ENCODE results near the gene IFNG. TPM values are rescaled to one million over a fixed set of nuclear protein-coding genes. Genes with fewer than 3 reads are reported as not detected.

The IFNG gene
- total and polyA plus RNA-seq, 10 of the 15 experiments (the other 5 are each of a cell fraction or from before 2014, with no cell fraction given) = 0.10 to 1.4 (median 0.25) TPM; not detected in 2

DNA sequence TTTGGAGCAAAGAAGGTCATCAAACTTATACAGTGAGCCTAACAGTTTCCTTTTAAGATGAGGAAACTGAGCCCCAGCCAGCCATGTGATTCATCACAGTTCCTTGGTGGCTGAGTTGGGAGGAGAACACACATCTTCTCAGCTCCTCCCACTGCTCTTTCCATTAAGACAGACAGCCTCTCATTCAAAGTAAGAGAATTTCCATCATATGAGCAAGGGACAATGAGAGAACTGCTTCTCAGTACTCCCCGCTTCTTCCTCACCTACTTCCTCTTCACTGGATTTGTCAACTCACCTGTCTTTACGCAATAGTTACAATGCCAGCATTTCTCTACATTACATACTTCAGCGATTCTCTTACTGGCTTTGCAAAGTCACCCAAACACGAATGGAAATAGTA is 2.2 kb downstream of the IFNG start (continued):
- TF ChIP-seq BCLAF1 (IDR thresholded peaks at IDR 0.05) = no peak
- TF ChIP-seq ZNF687 (IDR thresholded peaks at IDR 0.05) = no peak
- TF ChIP-seq NR2C2 (IDR thresholded peaks at IDR 0.05; ENCODE audit: borderline replicate concordance, control insufficient read depth, insufficient read length, low read depth) = no peak

DNA sequence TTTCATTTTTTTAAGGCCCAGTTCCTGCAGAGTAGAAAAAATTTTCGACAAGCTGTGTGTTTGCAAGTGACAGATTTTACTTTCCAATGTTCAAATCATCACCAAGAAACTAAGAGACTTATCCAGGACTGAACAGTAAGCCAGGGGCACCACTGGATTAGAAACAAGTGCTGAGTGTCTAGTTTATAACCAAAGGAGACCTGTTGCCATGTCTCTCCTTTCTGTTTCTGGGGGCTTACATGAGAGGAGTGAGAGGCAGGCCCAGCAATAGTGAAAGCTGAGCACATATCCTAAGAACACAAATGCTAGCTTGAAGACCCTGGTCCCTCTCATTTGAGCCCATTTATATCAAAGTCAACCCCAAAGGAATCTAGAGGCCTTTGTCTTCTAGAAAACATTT is 2.9 kb downstream of the IFNG start:
- POLR2A ChIA-PET = no interaction called here
- Histone ChIP-seq H4K20me1 (ENCODE audit: control insufficient read depth, insufficient read depth) (no peaks in the 10 kb centered on the region), H3K36me3 (ENCODE audit: control insufficient read depth in 2 of 2, insufficient read depth in 2 of 2, low read length in 1 of 2) (no peaks in the 10 kb centered on the region), H3K4me3 (no peak overlapping the region), H2AFZ (ENCODE audit: control insufficient read depth, low read depth, low read length) (no peak overlapping the region), H3K27me3 (replicated peaks in 1 of 2; ENCODE audit: control insufficient read depth in 2 of 2, insufficient read depth in 2 of 2, low read length in 1 of 2) (peaks cover 0 to 3% of the 10 kb centered on the region in 2 experiments; a peak in 2 of 4 replicates), H3K4me1 (ENCODE audit: control insufficient read depth, insufficient read depth, low read length) (peaks cover 3% of the 10 kb centered on the region), H3K9ac (ENCODE audit: control insufficient read depth, insufficient read depth, low read length) (no peak overlapping the region), H3K27ac (ENCODE audit: control insufficient read depth, insufficient read depth) (no peak overlapping the region), H3K9me3 (replicated peaks; ENCODE audit: control insufficient read depth, insufficient read depth, low read length) (no peaks in the 10 kb centered on the region; the same call in 2 of the 3 replicates), H3K4me2 (ENCODE audit: control insufficient read depth, insufficient read depth) (no peak overlapping the region), H3K79me2 (ENCODE audit: control insufficient read depth, insufficient read depth, low read length) (no peaks in the 10 kb centered on the region)
- RAD21 ChIA-PET (ENCODE audit: unreplicated experiment) = interaction anchor here (0.6 to 4.9 kb wide), 4 partner anchors 36 to 801 kb away, joined by 3 to 56 read pairs (median 3); no protein-coding TSS in a partner anchor
- DNase-seq (ENCODE audit: low read depth, low spot score) (no peak), ATAC-seq (no peak), FAIRE-seq (no peak)
- no peak for TF ChIP-seq GATAD2B (conservative IDR thresholded peaks at IDR 0.05; ENCODE audit: low read depth)
- no peak for TF ChIP-seq ZNF217 (IDR thresholded peaks at IDR 0.05)
- no peak for TF ChIP-seq SRF (IDR thresholded peaks at IDR 0.05; ENCODE audit: low read depth in 2 of 2, low read length in 2 of 2)
- TF ChIP-seq, protein P1, sequence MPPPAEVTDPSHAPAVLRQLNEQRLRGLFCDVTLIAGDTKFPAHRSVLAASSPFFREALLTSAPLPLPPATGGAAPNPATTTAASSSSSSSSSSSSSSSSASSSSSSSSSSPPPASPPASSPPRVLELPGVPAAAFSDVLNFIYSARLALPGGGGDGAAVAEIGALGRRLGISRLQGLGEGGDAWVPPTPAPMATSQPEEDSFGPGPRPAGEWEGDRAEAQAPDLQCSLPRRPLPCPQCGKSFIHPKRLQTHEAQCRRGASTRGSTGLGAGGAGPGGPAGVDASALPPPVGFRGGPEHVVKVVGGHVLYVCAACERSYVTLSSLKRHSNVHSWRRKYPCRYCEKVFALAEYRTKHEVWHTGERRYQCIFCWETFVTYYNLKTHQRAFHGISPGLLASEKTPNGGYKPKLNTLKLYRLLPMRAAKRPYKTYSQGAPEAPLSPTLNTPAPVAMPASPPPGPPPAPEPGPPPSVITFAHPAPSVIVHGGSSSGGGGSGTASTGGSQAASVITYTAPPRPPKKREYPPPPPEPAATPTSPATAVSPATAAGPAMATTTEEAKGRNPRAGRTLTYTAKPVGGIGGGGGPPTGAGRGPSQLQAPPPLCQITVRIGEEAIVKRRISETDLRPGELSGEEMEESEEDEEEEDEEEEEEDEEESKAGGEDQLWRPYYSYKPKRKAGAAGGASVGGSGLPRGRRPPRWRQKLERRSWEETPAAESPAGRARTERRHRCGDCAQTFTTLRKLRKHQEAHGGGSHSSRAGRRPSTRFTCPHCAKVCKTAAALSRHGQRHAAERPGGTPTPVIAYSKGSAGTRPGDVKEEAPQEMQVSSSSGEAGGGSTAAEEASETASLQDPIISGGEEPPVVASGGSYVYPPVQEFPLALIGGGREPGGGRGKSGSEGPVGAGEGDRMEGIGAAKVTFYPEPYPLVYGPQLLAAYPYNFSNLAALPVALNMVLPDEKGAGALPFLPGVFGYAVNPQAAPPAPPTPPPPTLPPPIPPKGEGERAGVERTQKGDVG (CRISPR knock-in tag; IDR thresholded peaks at IDR 0.05) = no peak
- intact Hi-C loops (cut with micrococcal nuclease; ENCODE audit: unreplicated experiment) (no loop called here), in situ Hi-C loops (cut with MboI) (no loop called here)
- SMC1A ChIA-PET (ENCODE audit: uncharacterized antibody, unreplicated experiment) = interaction anchor here (1.0 to 6.7 kb wide), 15 partner anchors 10 to 801 kb away, joined by 3 to 83 read pairs (median 5); no protein-coding TSS in a partner anchor
- no TSS peak for BruUV-seq (replicated peaks)
- 10% methylated on average over 1 of the region's 1 CpG for WGBS (ENCODE audit: insufficient coverage, insufficient replicate concordance, low lambda C conversion rate, missing lambda C conversion rate)
- CTCF ChIA-PET = interaction anchor here (0.8 to 5.1 kb wide), 14 partner anchors 12 to 800 kb away, joined by 3 to 113 read pairs (median 9); no protein-coding TSS in a partner anchor
